T-cell (primary cell): ENCODE measurements around the gene NR0B2. TPM values are rescaled to one million over a fixed set of nuclear protein-coding genes. Genes with fewer than 3 reads are reported as not detected.

Source experiments
- ATAC-seq, 4 experiments: fragments of 200-7000 bp in 3 of 4; fragments of 150-1000 bp in 1 of 4; cut with Tn5 transposase; replicated peaks in 1 of 4; 1 replicate in 3 of 4; 2 replicates in 1 of 4; pipeline ENCODE4 v1.10.0; 2021; ENCODE audit warnings: moderate library complexity in 3 of 4, mild to moderate bottlenecking in 2 of 4, moderate number of reproducible peaks in 1 of 4
- CTCF ChIA-PET, 2 donors: fragments of 300-600 bp; sonication (Branson Sonifier 250); formaldehyde crosslinking; loops; one replicate each; lab custom pipeline; 2022; ENCODE audit warnings: antibody characterized with exemption in 2 of 2; lab: Charles Lee
- POLR2A ChIA-PET, 2 donors: fragments of 300-600 bp; sonication (Branson Sonifier 250); formaldehyde crosslinking; loops; one replicate each; lab custom pipeline; 2022; ENCODE audit warnings: antibody characterized with exemption in 2 of 2; lab: Charles Lee
- DNase-seq, 35 experiments: peaks; one replicate each; pipeline versions ENCODE4 v3.0.0 to v3.0.0-alpha.2; 2013 to 2023
- H3K27ac ChIP-seq: one replicate; pipeline ENCODE4 v1.5.1; 2013; ENCODE audit warnings: low read length
- H3K27me3 ChIP-seq, 2 experiments: replicated peaks in 1 of 2; 1 replicate in 1 of 2; 2 replicates in 1 of 2; pipeline versions ENCODE4 v1.6.1 to v1.7.0; 2013; ENCODE audit warnings: low read length in 1 of 2, mixed read lengths in 1 of 2; ENCODE audit not compliant: control insufficient read depth in 2 of 2, insufficient read depth in 2 of 2; ENCODE audit errors: extremely low read depth in 1 of 2
- H3K36me3 ChIP-seq, 2 donors: 1 replicate in 1 of 2; 2 replicates in 1 of 2; pipeline versions ENCODE4 v1.6.1 to v1.7.0; 2013; ENCODE audit warnings: low read length in 1 of 2; ENCODE audit not compliant: control insufficient read depth in 2 of 2, insufficient read depth in 1 of 2; ENCODE audit errors: extremely low read depth in 1 of 2
- H3K4me1 ChIP-seq, 2 experiments: 1 replicate in 1 of 2; 2 replicates in 1 of 2; pipeline versions ENCODE4 v1.6.1 to v1.7.0; 2013; ENCODE audit warnings: low read length in 2 of 2, mixed read lengths in 1 of 2; ENCODE audit not compliant: insufficient read depth in 2 of 2, control insufficient read depth in 1 of 2; ENCODE audit errors: extremely low read depth in 1 of 2
- H3K4me3 ChIP-seq, 2 donors: 1 replicate in 1 of 2; 2 replicates in 1 of 2; pipeline versions ENCODE4 v1.5.1 to v1.7.0; 2013; ENCODE audit warnings: mild to moderate bottlenecking in 2 of 2, low read length in 1 of 2, moderate library complexity in 1 of 2; ENCODE audit not compliant: control insufficient read depth in 1 of 2; ENCODE audit errors: extremely low read depth in 1 of 2
- H3K9me3 ChIP-seq: 2 replicates; pipeline ENCODE4 v1.7.0; 2013
- H3K27ac Mint-ChIP-seq, 2 donors: one replicate each; pipeline ENCODE4 v1.8.0; 2020 to 2021; ENCODE audit warnings: mild to moderate bottlenecking in 2 of 2, mixed read lengths in 2 of 2
- H3K27me3 Mint-ChIP-seq, 2 donors: one replicate each; pipeline ENCODE4 v1.8.0; 2021 to 2022; ENCODE audit warnings: mixed read lengths in 2 of 2
- H3K36me3 Mint-ChIP-seq: one replicate; pipeline ENCODE4 v1.8.0; 2021; ENCODE audit warnings: mixed read lengths
- H3K4me1 Mint-ChIP-seq, 3 donors: one replicate each; pipeline ENCODE4 v1.8.0; 2020 to 2022; ENCODE audit warnings: mixed read lengths in 3 of 3, mild to moderate bottlenecking in 1 of 3
- H3K4me3 Mint-ChIP-seq, 3 donors: one replicate each; pipeline ENCODE4 v1.8.0; 2020 to 2022; ENCODE audit warnings: mild to moderate bottlenecking in 3 of 3, mixed read lengths in 3 of 3, moderate library complexity in 3 of 3
- H3K9me3 Mint-ChIP-seq, 3 donors: one replicate each; pipeline ENCODE4 v1.8.0; 2020 to 2022; ENCODE audit warnings: mixed read lengths in 3 of 3
- WGBS: methylation state at CpG from one replicate; pipeline ENCODE4 v1.1.5; 2013; ENCODE audit warnings: missing lambda C conversion rate; ENCODE audit not compliant: insufficient coverage; 5-methylcytosine and 5-hydroxymethylcytosine counted together
- total RNA-seq, 35 experiments: library from RNA in 6 of 35; stranded (reverse) in 6 of 35; fragments of 120-200 nt in 1 of 35; gene quantifications; one replicate each; pipeline versions ENCODE4 v1.2.1 to v1.2.4 and lab custom pipeline; 2013 to 2026

Gene NR0B2
- total RNA-seq, 5 donors from 2014 or later (not counting 1 experiment from before 2014, with no cell fraction given), result not detected

- Mint-ChIP-seq H3K36me3 (peaks cover 13% of the 10 kb centered on the region), H3K4me3 (peak overlapping the region; percentile 95 to 97 (median 97)), H3K27me3 (no peaks in the 10 kb centered on the region), H3K9me3 (no peaks in the 10 kb centered on the region), H3K27ac (peak overlapping the region; percentile 99), H3K4me1 (peaks cover 27 to 41% (median 31%) of the 10 kb centered on the region in 3 donors)
- H3K27me3 ChIP-seq, result no peaks in the 10 kb centered on the region
- CTCF ChIA-PET, result interaction anchor here (0.6 to 2.3 kb wide), 7 partner anchors 11 to 1388 kb away, joined by 3 to 11 read pairs (median 6); partner anchors contain the start of gene GPN2 (in 1 of the 2)
- H3K27ac ChIP-seq, result peak overlapping the region; percentile 78
- H3K4me3 ChIP-seq, result peak overlapping the region; percentile 70 to 92
- peaks cover 15 to 21% of the 10 kb centered on the region in 2 experiments for H3K4me1 ChIP-seq
- WGBS, result 60% methylated on average over 1 of the region's 18 CpGs
- peaks cover 3 to 18% of the 10 kb centered on the region in 2 donors for H3K36me3 ChIP-seq
- DNase-seq (no peak), ATAC-seq (peak in 2 of 4 experiments; percentile 8 to 9)
- H3K9me3 ChIP-seq, result no peaks in the 10 kb centered on the region
- POLR2A ChIA-PET, result interaction anchor here (0.6 to 2.6 kb wide), 7 partner anchors 10 to 1902 kb away, joined by 4 to 13 read pairs (median 5); partner anchors contain the start of genes GPN2 (in 2 of the 2), NUDC (in 1 of the 2) and RSRP1 (in 1 of the 2)
Observed at GRCh38 chr1:26900815-26901511, 12.8 kb downstream of the NR0B2 start.

- under 1% methylated on average over 46 of the region's 50 CpGs for whole genome bisulfite sequencing
- Mint-ChIP-seq H3K27ac (peak within 1 kb of the TSS; percentile 99), H3K4me3 (peak within 1 kb of the TSS; percentile 95 to 97 (median 97)), H3K4me1 (peaks cover 27 to 41% (median 31%) of the 10 kb centered on the region in 3 donors), H3K36me3 (peaks cover 15% of the 10 kb centered on the region), H3K27me3 (no peaks in the 10 kb centered on the region), H3K9me3 (no peaks in the 10 kb centered on the region)
- Histone ChIP-seq H3K9me3 (no peaks in the 10 kb centered on the region), H3K4me3 (peak within 1 kb of the TSS; percentile 70 to 92), H3K36me3 (peaks cover 3 to 23% of the 10 kb centered on the region in 2 donors), H3K27ac (peak within 1 kb of the TSS; percentile 78), H3K4me1 (peaks cover 15 to 21% of the 10 kb centered on the region in 2 experiments), H3K27me3 (no peaks in the 10 kb centered on the region)
- POLR2A ChIA-PET, result interaction anchor here (0.6 to 2.6 kb wide), 6 partner anchors 10 to 1903 kb away, joined by 4 to 13 read pairs (median 6); partner anchors contain the start of genes GPN2 (in 2 of the 2) and NUDC (in 1 of the 2)
- CTCF ChIA-PET, result interaction anchor here (0.6 to 2.3 kb wide), 6 partner anchors 10 to 1389 kb away, joined by 3 to 11 read pairs (median 6); partner anchors contain the start of gene GPN2 (in 1 of the 2)
- DNase-seq (peak; percentile 71 to 94 (median 83)), ATAC-seq (peak; percentile 92 to 96 (median 94))
Observed at GRCh38 chr1:26900001-26900814, 13.6 kb downstream of the NR0B2 start, which contains the start of gene GPATCH3. Gene GPATCH3 (minus strand): TSS chr1:26900467. CDS start chr1:26900442, 25 bp downstream.

GRCh38 chr1:26897351-26897750 lies 16.4 kb downstream of the NR0B2 start:
- WGBS, result 100% methylated on average over 1 of the region's 9 CpGs
- no peak for ATAC-seq
- peaks cover 32% of the 10 kb centered on the region for H3K36me3 Mint-ChIP-seq

GRCh38 chr1:26894263-26894662 lies 19.5 kb downstream of the NR0B2 start:
- 98% methylated on average over 11 of the region's 13 CpGs for WGBS
- ChIA-PET CTCF (no interaction called here), POLR2A (interaction anchor here in 1 of 2 donors (0.6 kb wide), 1 partner anchor 1100 kb away, joined by 4 read pairs; no protein-coding TSS in a partner anchor)
- ATAC-seq, result no peak
- DNase-seq, result no peak
- Histone ChIP-seq H3K36me3 (peaks cover 11 to 54% of the 10 kb centered on the region in 2 donors), H3K9me3 (no peaks in the 10 kb centered on the region), H3K27me3 (no peaks in the 10 kb centered on the region), H3K27ac (no peak overlapping the region), H3K4me3 (no peak overlapping the region), H3K4me1 (peaks cover 11 to 21% of the 10 kb centered on the region in 2 experiments)
- Mint-ChIP-seq H3K27me3 (no peaks in the 10 kb centered on the region), H3K36me3 (peaks cover 34% of the 10 kb centered on the region), H3K4me3 (no peak overlapping the region), H3K4me1 (peaks cover 23 to 34% (median 28%) of the 10 kb centered on the region in 3 donors), H3K9me3 (no peaks in the 10 kb centered on the region), H3K27ac (no peak overlapping the region)

More at GRCh38 chr1:26897351-26897750, 16.4 kb downstream of the NR0B2 start:
- no peak for DNase-seq
- H3K27me3 Mint-ChIP-seq, result no peaks in the 10 kb centered on the region
- no peaks in the 10 kb centered on the region for H3K27me3 ChIP-seq
- ChIA-PET POLR2A (no interaction called here), CTCF (no interaction called here)
- H3K4me3 ChIP-seq, result no peak overlapping the region
- H3K4me1 Mint-ChIP-seq, result peaks cover 30 to 42% (median 34%) of the 10 kb centered on the region in 3 donors
- peaks cover 15 to 21% of the 10 kb centered on the region in 2 experiments for H3K4me1 ChIP-seq
- peaks cover 11 to 50% of the 10 kb centered on the region in 2 donors for H3K36me3 ChIP-seq
- H3K27ac Mint-ChIP-seq, result no peak overlapping the region
- no peak overlapping the region for H3K4me3 Mint-ChIP-seq
- no peaks in the 10 kb centered on the region for H3K9me3 ChIP-seq
- no peaks in the 10 kb centered on the region for H3K9me3 Mint-ChIP-seq
- H3K27ac ChIP-seq, result no peak overlapping the region

GRCh38 chr1:26890467-26890796 lies 23.3 kb downstream of the NR0B2 start:
- H3K27me3 ChIP-seq, result no peaks in the 10 kb centered on the region
- peak overlapping the region; percentile 93 for H3K27ac Mint-ChIP-seq
- peak overlapping the region; percentile 80 to 93 for H3K4me3 ChIP-seq
- POLR2A ChIA-PET, result interaction anchor here (1.1 to 2.2 kb wide), 3 partner anchors 9 to 34 kb away, joined by 4 to 13 read pairs (median 8); partner anchors contain the start of gene GPATCH3 (in 2 of the 2)
- H3K4me1 Mint-ChIP-seq, result peaks cover 28 to 35% (median 32%) of the 10 kb centered on the region in 3 donors
- 0% methylated on average over 3 of the region's 12 CpGs for WGBS
- H3K36me3 Mint-ChIP-seq, result peaks cover 39% of the 10 kb centered on the region
- no peaks in the 10 kb centered on the region for H3K27me3 Mint-ChIP-seq
- H3K9me3 Mint-ChIP-seq, result no peaks in the 10 kb centered on the region
- H3K27ac ChIP-seq, result peak overlapping the region; percentile 89
- peak; percentile 52 to 53 (median 52) for ATAC-seq
- H3K4me3 Mint-ChIP-seq, result peak overlapping the region; percentile 88 to 96 (median 95)
- peaks cover 7 to 28% of the 10 kb centered on the region in 2 experiments for H3K4me1 ChIP-seq
- no peaks in the 10 kb centered on the region for H3K9me3 ChIP-seq
- CTCF ChIA-PET, result interaction anchor here in 1 of 2 donors (0.6 to 2.2 kb wide), 6 partner anchors 9 to 192 kb away, joined by 3 to 13 read pairs (median 6); partner anchors contain the start of gene GPATCH3
- H3K36me3 ChIP-seq, result peaks cover 13 to 57% of the 10 kb centered on the region in 2 donors
- DNase-seq, result peak in 1 of 35 experiments; percentile 8
